ENCODE measurements around the gene CDH5.
"Not testable (repeated sequence)": the region's sequence is repeated elsewhere in the genome, so short reads cannot be mapped to it uniquely, and the experiment has no call there.

GRCh38 chr16:66453230-66453629, 86.7 kb downstream of the CDH5 start:
- not testable (repeated sequence) for TF ChIP-seq CTCF (IDR thresholded peaks at IDR 0.05 in 8 of 11, conservative IDR thresholded peaks at IDR 0.05 in 3 of 11); POLR2A (IDR thresholded peaks at IDR 0.05)
